SH-SY5Y (cell line): ENCODE results near the gene TNFRSF4.

Experiments
- GATA2 ChIP-seq: IDR thresholded peaks from 2 replicates; pipeline ENCODE4 v1.6.1; 2011; ENCODE audit warnings: mild to moderate bottlenecking, low read depth, low read length
- GATA3 ChIP-seq: IDR thresholded peaks from 2 replicates; pipeline ENCODE4 v1.6.1; 2011; ENCODE audit warnings: low read depth, mild to moderate bottlenecking, low read length, moderate library complexity

DNA sequence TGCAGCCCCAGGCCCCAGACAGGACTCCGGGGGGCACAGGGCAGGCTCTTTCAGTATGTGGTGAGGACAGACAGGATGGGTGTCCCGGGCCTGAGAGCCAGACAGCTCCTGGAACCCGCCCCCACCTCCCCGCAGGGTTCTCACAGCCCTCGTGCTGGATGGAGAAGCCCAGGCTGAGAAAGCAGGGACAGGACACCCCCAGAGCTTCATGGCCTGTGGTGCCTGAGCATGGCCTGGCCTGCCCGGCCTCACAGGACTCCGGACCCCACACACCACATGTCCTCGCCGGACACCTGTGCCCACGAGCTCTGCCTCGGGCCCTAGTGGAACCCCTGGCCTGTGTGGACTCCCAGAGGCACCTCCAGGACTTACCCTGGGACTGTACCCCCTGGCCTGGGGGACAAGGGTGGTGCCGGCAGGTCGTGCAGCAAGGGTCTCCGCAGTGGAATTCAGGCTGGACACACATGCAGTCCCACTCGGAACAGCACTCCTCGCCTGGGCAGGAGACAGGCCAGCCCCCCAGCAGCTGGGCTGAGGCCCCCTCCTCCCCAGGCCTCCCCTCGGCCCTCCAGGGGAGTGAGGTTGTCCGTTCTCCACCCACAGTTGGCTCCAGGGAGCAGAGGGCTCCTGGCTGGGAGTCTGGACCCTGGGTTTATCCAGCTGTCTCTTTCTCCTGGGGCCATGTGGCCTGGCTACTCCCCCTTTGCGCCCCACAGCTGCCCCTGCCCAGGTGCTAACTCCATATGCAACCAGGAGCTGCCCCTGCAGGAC lies 8.8 kb downstream of the TNFRSF4 start:
- TF ChIP-seq GATA3 (no peak), GATA2 (no peak)
